PFSK-1 (cell line): ENCODE results near the gene FNBP1. TPM values are rescaled to one million over a fixed set of nuclear protein-coding genes. Genes with fewer than 3 reads are reported as not detected.
A peak's percentile ranks its signal among the peaks of the same experiment; 100 is the strongest.

Source experiments
- FOXP2 ChIP-seq: optimal IDR thresholded peaks from 2 replicates; pipeline ENCODE3; 2011; ENCODE audit warnings: borderline replicate concordance, control low read depth, inconsistent platforms; ENCODE audit not compliant: insufficient read depth; ENCODE audit errors: extremely low read length, extremely low read depth
- POLR2AphosphoS5 ChIP-seq: IDR thresholded peaks from 2 replicates; pipeline ENCODE4 v1.6.1; 2012; ENCODE audit warnings: low read depth, mild to moderate bottlenecking, control low read depth, low read length, moderate library complexity
- REST ChIP-seq, 2 experiments: IDR thresholded peaks; 2 replicates each; pipeline versions ENCODE4 v1.6.1 to v1.8.0; 2011 to 2012; ENCODE audit warnings: low read depth in 2 of 2, low read length in 2 of 2, control low read depth in 1 of 2, inconsistent platforms in 1 of 2, mild to moderate bottlenecking in 1 of 2, moderate library complexity in 1 of 2; ENCODE audit not compliant: insufficient read depth in 1 of 2
- SIN3A ChIP-seq: IDR thresholded peaks from 2 replicates; pipeline ENCODE4 v1.6.1; 2012; ENCODE audit warnings: mild to moderate bottlenecking, low read length, moderate library complexity, borderline replicate concordance; ENCODE audit not compliant: insufficient read depth
- TAF1 ChIP-seq: IDR thresholded peaks from 2 replicates; pipeline ENCODE4 v1.6.1; 2012; ENCODE audit warnings: low read length, control low read depth, borderline replicate concordance; ENCODE audit not compliant: insufficient read depth
- polyA plus RNA-seq: library from polyadenylated mRNA; unstranded; fragments of >200 nt; gene quantifications from one replicate; pipeline ENCODE4 v1.2.1, GENCODE V29; 2012; ENCODE audit warnings: low read depth, missing spikeins; ENCODE audit not compliant: insufficient read length

FNBP1 gene
- polyA plus RNA-seq = 19.0 TPM

GRCh38 chr9:130042885-130043653 lies at the start of gene FNBP1:
FNBP1 (minus strand) TSS chr9:130043189; CDS start chr9:130042975, 214 bp downstream.
- TF ChIP-seq TAF1 (peak; percentile 89; the same call in 1 of the 2 replicates), SIN3A (0 out of 2 replicates have a peak, but pooled peaks have one; percentile 23), REST (IDR thresholded peaks at IDR 0.05; ENCODE audit: insufficient read depth in 1 of 2, low read depth in 2 of 2, low read length in 2 of 2) (peak; percentile 22 to 47; a peak in 2 of 4 replicates), POLR2AphosphoS5 (peak; percentile 78), FOXP2 (peak; percentile 47)

- TF ChIP-seq TAF1 = no peak
- no peak for TF ChIP-seq POLR2AphosphoS5
- TF ChIP-seq REST (IDR thresholded peaks at IDR 0.05; ENCODE audit: insufficient read depth in 1 of 2, low read depth in 2 of 2, low read length in 2 of 2) = no peak
- no peak for TF ChIP-seq FOXP2
- no peak for TF ChIP-seq SIN3A
Observed at GRCh38 chr9:130090915-130091314, 47.9 kb upstream of the FNBP1 start.

DNA sequence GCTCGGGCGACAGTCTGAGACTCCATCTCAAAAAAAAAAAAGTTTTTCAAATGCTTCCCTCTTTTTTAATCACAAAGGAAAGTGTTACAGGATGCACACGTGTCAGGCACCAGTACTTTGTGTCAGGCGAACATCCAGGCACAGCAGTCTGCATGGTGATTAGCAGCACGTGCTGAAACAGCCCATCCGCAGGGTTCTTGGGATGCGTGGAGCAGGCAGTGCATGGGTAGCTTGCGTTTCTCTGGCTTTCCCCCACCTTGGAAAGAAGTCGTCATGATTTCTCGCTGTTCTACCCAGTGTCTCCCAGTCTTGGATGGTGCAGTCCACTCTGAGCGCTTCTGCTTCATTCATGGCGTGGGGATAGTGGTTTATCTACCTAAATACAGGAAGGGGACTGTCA lies 46.2 kb upstream of the FNBP1 start:
- TF ChIP-seq FOXP2 (no peak), REST (IDR thresholded peaks at IDR 0.05; ENCODE audit: insufficient read depth in 1 of 2, low read depth in 2 of 2, low read length in 2 of 2) (no peak), POLR2AphosphoS5 (no peak)

- TF ChIP-seq TAF1 (no peak), SIN3A (no peak), FOXP2 (no peak), REST (IDR thresholded peaks at IDR 0.05; ENCODE audit: insufficient read depth in 1 of 2, low read depth in 2 of 2, low read length in 2 of 2) (no peak), POLR2AphosphoS5 (no peak)
Observed at GRCh38 chr9:130088051-130088450, 45.1 kb upstream of the FNBP1 start.

- TF ChIP-seq REST (IDR thresholded peaks at IDR 0.05; ENCODE audit: insufficient read depth in 1 of 2, low read depth in 2 of 2, low read length in 2 of 2) (no peak), SIN3A (no peak), TAF1 (no peak)
Observed at GRCh38 chr9:130084337-130084736, 41.3 kb upstream of the FNBP1 start.
